HG02763 (cell line): ENCODE measurements around the gene SNAP29.
"Not testable (repeated sequence)": the region's sequence is repeated elsewhere in the genome, so short reads cannot be mapped to it uniquely, and the experiment has no call there.

Experiments used
- ATAC-seq: cut with Tn5 transposase; IDR thresholded peaks from one replicate; pipeline ENCODE4 v1.9.1; 2021; ENCODE audit warnings: mild to moderate bottlenecking, moderate library complexity; ENCODE audit not compliant: unreplicated experiment

Gene SNAP29

DNA sequence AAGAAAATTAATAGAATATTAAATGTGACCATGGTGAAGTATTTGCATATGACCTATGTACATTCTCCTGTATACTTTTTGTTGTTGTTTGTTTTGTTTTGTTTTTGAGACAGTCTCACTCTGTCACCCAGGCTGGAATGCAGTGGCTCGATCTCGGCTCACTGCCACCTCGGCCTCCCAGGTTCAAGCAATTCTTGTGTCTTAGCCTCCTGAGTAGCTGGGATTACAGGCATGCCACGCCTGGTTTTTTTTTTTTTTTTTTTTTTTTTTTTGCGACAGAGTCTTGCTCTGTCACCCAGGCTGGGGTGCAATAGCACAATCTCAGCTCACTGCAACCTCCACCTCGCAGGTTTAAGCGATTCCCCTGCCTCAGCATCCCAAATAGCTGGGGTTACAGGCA, 38.9 kb downstream of the SNAP29 start:
- ATAC-seq: not testable (repeated sequence)

DNA sequence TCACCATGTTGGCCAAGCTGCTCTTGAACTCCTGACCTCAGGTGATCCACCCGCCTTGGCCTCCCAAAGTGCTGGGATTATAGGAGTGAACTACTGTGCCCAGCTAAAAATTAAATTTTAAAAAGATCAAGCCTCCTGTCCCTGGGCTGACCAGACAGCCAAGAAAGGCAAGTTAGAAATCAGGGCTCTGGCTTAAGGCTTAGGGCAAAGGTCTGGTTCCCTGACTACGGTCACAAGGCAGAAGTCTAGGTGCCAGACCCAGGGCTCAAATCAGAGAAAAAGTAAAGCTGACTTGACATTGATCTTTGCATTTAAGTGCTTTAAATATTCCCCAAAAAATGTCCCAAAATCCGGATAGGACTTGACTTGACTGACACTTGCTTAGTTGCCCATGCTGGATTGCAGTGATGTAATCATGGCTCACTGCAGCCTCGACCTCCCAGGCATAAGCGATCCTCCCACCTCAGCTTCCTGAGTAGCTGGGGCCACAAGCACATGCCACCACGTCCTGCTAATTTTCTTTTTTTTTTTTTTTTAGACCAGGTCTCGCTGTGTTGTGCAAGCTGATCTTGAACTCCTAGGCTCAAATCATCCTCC, 41.1 kb downstream of the SNAP29 start:
- no peak for ATAC-seq

DNA sequence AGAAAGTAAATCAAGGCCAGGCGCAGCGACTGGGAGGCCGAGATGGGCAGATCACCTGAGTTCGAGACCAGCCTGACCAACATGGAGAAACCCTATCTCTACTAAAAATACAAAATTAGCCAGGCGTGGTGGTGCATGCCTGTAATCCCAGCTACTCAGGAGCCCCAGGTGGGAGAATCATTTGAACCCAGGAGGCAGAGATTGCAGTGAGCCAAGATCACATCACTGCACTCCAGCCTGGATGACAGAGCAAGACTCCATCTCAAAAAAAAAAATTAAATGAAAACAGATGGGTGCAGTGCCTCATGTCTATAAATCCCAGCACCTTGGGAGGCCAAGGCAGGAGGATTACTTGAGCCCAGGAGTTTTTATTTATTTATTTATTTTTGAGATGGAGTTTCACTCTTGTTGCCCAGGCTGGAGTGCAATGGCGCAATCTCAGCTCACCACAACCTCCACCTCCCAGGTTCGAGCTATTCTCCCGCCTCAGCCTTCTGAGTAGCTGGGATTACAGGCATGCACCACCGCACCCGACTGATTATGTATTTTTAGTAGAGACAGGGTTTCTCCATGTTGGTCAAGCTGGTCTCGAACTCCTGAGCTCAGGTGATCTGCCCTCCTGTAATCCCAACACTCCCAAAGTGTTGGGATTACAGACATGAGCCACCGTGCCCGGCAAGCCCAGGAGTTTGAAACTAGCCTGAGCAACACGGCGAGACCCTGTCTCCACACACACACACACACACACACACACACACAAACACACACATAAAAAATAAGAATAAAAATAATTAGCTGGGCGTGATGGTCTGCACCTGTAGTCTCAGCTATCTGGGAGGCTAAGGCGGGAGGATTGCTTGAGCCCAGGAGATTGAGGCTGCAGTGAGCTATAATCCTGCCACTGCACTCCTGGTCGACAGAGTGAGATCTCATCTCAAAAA, 42.6 kb downstream of the SNAP29 start:
- not testable (repeated sequence) for ATAC-seq

DNA sequence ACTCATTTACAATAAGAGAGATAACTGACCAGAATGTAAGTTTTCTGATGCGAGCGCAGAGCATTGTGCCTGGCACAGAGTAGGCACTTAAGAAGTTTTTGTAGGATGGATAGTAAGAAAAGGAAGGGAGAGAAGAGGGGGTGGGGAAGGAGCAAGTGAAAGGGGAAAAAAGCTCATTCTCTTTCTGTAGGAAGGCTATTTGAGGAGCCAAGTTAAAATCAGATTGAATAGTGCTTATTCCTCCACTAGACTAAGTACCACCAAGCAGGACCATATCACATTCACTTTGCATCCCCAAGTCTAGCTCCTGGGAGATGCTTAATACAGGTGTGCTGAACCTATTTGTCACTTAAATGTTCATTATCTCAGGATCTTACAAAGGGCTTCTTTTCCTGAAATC, 44.3 kb downstream of the SNAP29 start:
- ATAC-seq: no peak

DNA sequence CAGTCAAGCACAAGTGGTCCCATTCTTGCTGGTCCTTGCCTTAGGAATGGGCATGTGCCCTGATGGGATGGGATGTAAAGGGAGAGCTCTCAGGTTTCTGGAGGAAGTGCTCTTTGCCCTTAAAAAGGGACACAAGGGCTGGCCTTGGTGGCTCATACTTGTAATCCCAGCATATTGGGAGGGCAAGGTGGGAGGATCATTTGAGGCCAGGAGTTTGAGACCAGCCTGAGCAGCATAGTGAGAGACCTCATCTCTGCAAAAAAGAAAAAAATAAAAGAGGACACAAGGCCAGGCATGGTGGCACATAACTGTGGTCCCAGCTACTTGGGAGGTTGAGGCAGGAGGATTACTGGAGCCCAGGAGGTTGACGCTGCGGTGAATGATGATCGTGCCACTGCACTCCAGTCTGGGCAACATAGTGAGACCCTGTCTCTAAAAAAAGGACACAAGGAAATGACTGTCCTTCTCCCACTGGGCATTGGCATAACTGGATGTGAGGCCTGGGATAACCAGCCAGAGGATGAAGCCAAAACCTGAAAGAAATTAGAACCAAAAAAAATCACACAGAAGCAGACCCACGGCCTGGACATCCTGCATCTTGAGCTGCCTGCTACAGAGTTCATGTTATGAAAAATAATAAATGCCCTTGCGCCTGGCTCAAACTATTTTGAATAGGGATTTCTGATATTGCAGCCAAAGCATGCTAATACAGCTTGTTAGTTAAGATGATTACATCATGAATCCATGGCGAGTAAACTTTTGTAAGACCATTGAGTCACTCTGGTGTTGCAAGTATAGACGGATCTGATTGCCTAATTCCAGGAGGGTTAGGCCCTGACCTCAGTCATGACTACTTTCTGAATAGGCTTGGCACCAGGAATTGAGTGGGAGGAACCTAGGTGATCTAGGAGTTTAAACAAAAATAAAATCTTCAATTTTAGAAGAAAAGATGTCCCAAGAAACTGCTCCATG, 45.5 kb downstream of the SNAP29 start:
- ATAC-seq: no peak

DNA sequence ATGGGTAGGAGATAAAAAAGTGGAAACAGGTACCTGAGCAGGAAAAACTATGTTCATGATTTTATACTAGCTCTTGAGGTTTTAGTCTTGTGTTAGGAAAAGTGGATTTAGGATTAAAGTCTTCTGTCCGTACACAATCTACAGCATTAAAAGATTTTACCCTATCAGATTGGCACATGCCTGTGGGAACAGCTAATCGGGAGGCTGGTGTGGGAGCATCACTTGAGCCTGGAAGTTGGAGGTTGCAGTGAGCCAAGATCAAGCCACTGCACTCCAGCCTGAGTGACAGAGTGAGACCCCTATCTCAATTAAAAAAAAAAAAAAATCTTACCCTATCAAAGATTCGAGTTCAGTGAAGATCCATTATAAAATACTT, 46.2 kb downstream of the SNAP29 start:
- ATAC-seq: no peak

DNA sequence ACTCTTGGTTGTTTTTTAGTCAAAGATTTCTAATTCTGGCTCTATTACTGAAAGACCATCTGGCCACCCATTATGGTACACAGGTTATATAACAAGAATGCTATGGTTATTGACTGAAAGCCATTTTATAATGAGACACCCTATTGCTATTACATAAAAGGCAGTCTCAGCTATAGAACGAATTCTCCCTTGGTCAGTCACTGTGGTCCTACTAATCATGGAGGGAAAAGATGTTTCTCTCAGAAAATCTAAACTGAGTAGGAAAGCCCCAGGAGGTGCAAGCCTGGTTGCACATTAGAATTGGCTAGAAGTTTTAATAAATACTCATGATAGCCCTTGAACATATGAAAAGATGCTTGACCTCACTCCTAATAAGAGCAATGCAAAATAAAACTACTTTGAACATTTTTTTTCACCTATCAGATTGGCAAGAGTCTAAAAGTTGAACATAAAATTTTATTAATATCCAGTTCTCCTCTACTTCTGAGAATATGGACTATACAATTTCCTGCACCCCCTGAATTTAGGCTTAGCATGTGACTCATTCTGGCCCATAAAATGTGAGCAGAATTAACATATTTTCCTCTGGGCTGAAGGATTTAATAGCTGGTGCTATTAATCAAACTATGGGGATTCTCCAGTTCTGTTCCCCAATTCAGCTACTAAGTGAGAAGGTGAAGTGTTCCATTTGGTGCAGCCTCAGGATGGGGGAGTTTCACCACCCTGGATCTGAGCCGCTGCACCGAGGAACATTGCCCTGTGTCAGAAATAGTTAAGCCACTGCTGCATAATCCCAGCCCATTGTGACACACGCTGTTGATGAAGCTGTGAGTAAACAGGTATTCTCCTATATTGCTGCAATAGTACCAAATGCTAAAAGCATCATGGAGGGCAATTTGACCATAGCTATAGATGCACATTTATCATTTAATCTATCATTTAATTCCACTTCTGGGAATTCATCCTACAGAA, 46.9 kb downstream of the SNAP29 start:
- no peak for ATAC-seq

DNA sequence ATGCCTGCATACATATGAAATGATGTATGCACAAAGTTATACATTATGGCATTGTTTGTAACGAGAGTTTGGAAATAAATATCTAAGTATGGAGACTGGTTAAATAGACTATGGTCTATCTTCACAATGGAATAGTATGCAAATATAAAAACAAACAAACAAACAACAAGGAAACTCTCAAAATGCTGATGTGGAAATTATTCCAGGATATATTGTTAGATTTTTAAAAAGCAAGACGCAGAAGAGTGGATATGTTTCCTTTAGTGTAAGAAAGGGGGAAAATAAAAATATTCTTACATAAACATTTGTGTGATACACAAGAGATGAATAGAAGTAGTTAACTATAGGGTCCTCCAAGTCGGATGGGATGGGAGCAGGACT, 47.6 kb downstream of the SNAP29 start:
- no peak for ATAC-seq

DNA sequence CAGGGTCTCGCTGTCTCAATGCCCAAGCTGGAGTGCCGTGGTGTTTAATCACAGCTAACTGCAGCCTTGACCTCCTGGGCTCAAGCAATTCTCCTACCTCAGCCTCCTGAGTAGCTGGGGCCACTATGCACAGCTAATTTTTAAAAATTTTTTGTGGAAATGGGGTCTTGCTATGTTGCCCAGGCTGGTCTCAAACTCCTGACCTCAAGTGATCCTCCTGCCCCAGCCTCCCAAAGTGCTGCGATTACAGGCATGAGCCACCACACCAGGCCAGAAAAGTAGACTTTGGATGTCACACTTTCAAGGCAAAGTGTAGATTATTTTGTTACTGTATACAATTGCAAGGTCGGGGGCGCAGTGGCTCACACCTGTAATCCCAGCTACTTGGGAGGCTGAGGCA, 49.9 kb downstream of the SNAP29 start:
- not testable (repeated sequence) for ATAC-seq

DNA sequence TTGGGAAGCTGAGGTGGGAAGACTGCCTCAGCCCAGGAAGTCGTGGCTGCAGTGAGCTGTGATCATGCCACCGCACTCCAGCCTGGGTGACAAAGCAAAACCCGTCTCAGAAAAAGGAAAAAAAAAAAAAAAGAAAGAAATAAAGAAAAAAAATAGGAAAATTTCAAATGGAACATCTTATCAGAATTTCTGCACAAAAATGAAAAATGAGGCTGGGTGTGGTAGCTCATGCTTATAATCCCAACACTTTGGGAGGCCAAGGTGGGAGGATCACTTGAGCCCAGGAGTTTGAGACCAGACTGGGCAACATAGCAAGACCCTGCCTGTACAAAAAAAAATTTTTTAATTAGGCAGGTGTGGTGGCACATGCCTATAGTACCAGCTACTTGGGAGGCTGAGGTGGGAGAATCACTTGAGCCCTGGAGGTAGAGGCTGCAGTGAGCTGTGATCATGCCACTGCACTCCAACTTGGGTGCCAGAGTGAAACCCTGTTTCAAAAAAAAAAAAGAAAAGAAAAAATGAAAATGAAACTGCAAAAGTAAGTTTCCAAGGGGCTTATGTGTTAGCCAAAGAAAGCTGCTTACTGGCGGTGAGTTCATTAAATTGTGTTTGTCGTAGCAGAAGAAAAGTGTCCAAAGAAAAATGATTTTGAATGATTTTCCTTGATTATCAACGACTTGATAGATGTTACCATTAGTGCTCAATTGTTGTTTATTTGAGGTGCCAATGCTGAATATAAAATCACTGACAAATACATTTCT, 50.9 kb downstream of the SNAP29 start:
- ATAC-seq: no peak

DNA sequence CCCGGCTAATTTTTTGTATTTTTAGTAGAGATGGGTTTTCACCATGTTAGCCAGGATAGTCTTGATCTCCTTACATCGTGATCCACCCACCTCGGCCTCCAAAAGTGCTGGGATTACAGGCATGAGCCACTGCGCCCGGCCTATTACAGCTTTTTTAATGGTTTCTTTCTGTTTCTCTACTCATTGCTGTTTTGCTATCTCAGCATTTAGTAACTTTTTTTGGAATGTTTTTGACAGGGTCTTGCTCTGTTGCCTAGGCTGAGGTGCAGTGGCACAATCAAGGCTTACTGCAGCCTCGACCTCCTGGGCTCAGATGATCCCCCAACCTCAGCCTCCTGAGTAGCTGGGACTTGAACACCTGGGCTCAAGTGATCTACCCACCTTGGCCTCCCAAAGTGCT, 53.7 kb downstream of the SNAP29 start:
- no peak for ATAC-seq

DNA sequence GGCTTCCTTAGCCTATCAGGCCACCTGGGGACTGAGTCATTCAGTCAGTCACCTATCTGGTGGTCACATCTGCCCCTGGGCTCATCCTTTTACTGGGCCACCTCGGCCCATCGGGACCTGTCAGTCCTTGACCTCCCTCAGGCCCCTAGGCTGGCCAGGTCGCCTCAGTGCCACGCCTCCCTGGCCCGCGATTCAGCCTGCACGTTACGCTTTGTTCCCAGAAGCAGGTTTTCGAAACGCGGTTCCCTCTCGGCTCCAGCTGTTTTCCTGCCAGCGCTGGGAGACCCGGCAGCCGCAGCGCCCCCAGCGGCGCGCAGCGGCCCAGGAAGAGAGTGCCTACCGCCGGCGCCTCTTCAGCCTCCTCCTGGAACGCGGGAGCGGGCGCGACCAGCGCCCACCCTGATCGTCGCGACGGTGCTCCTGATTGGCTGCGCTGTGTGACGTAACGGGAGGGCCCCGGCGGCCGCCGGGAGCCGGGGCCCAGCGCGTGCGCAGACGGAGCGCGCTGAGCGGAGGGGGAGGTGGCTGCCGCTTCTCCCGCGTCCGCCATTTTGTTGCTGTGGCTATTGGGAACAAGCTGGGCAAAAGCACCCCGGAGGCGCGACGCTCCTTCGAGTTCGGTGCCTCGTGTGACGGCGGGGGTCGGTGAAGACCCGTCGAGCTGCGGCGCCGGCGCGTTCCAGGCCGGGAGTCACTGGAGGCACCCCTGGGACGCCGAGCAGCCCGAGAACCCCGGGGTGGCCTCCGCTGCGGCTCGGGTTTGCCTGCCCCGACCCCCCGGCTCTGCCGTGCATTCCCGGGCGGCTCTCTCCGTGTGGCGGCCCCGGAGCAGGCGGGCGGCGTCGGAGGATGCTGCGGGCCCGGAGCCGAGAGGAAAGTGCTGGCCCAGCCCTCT, 58.4 kb downstream of the SNAP29 start, which contains the start of gene CRKL:
CRKL (plus strand) TSS at position 492 of the 895 bp plus-strand sequence. CDS start 528 bp downstream, outside the sequence.
- peak; percentile 91 for ATAC-seq

DNA sequence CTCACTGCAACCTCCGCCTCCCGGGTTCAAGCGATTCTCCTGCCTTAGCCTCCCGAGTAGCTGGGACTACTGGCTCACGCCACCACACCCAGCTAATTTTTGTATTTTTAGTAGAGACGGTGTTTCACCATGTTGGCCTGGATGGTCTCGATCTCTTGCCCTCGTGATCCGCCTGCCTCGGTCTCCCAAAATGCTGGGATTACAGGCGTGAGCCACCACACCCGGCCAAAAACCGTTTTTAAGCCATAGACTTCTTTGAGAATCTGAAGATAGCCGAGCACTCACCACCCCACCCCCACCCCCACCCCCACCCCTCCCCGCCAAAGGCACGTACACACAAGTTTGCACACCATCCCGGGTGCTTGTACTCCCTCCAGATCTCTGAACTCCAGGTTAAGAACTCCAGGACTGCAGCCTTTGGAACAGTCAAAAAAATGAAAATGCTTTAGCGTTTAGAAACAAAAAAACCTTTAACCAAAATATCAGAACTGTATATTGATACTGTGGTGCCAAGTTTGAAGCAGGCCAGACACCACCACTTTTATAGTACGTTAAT, 59.9 kb downstream of the SNAP29 start:
- ATAC-seq: no peak

DNA sequence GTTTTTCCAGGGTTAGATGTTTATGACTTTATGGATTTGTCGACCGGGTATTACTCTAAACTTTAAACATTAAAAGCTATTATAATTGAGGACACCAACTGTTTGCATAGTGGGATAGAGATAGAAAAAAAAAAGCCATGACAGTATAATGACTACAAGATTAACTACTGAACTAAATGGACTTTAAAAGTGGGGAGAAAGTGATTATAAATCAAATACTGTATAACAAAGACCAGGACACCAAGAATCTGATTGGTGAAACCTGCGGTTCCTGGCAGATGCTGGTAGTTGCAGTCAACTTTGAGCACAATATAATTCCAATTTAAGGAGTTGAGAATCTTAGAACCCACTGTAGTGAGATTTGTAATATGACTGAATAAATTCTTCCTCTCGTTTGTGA, 60.9 kb downstream of the SNAP29 start:
- no peak for ATAC-seq

DNA sequence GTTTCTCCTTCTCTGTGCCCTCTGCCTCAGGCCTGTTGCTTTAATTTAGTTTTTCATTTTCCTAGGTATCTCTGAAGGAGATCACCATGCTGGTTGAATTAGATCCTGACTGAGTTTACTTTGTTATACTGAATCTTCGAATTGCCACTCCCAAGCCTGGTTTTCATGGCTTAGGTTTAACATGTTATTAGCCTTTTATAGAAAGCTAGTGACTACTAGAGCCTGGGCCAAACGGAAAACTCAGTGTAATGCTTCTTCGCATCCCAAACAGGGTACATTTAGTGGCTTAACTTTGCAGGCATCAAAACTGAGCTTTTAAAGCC, 62.0 kb downstream of the SNAP29 start:
- no peak for ATAC-seq

DNA sequence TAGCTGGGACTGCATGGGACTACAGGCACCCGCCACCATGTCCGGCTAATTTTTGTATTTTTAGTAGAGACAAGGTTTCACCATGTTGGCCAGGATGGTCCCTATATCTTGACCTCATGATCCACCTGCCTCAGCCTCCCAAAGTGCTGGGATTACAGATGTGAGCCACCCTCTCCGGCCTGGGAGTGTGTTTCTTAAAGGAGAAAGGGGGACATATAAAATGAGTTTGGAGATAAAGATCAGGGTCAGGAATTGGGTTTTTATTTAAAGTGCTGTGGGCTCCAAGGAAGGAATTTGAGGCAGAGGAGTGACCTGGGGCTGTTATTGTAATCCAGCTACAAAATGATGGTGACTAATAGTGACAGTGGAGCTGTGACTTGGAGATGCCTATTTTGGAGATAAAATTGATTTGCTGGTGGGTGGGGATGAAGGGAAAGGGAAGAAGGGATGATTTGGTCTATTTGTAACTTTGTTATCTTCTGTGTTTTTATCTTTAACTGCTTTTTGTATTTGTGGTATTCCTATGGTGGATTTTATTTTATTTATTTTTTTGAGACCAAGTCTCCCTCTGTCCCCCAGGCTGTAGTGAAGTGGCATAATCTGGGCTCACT, 63.4 kb downstream of the SNAP29 start:
- no peak for ATAC-seq

DNA sequence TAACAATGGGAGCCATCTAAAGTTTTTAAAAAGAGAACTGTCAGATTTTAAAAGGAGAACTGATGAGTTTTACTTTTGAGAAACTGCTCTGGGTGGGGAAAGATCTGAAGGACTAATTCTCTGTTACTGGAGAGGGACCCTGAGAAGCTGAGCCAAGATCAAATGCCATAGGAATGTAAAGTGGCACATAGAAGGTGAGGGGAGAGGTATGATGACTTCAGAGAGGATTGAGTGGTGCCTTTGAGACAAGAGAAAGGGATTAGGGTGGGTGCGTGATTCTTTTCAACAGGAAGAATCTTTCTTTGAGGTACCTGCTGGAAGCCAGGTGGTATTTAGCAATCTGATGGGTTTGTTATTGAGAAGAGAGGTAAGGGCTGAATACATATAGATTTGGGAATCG, 67.4 kb downstream of the SNAP29 start:
- ATAC-seq: no peak
